Neural crest cell (in vitro differentiated cells): ENCODE measurements around the gene GOLGA8B. TPM values are rescaled to one million over a fixed set of nuclear protein-coding genes. Genes with fewer than 3 reads are reported as not detected.

Experiments
- DNase-seq: peaks from one replicate; pipeline ENCODE4 v3.0.0; 2021; ENCODE audit warnings: low read depth, mixed read lengths, low spot score
- H3K27ac Mint-ChIP-seq: one replicate; pipeline ENCODE4 v1.8.0; 2021; ENCODE audit warnings: mild to moderate bottlenecking, mixed read lengths; ENCODE audit not compliant: unreplicated experiment
- H3K27me3 Mint-ChIP-seq: 2 replicates; pipeline ENCODE4 v1.8.0; 2021; ENCODE audit warnings: low read depth, mild to moderate bottlenecking, mixed read lengths
- H3K36me3 Mint-ChIP-seq: 2 replicates; pipeline ENCODE4 v1.8.0; 2021; ENCODE audit warnings: low read depth, mild to moderate bottlenecking, mixed read lengths
- H3K4me1 Mint-ChIP-seq: 2 replicates; pipeline ENCODE4 v1.8.0; 2021; ENCODE audit warnings: mixed read lengths
- H3K4me3 Mint-ChIP-seq: one replicate; pipeline ENCODE4 v1.8.0; 2021; ENCODE audit warnings: mild to moderate bottlenecking, mixed read lengths
- H3K9me3 Mint-ChIP-seq: 2 replicates; pipeline ENCODE4 v1.8.0; 2021; ENCODE audit warnings: mixed read lengths
- CTCF ChIP-seq: fragments of 200-600 bp; sonication (generic); conservative IDR thresholded peaks from 2 replicates; pipeline ENCODE4 v1.5.0; 2021; ENCODE audit warnings: antibody characterized with exemption, mild to moderate bottlenecking
- total RNA-seq: library from RNA; stranded (reverse); gene quantifications from 2 replicates; pipeline ENCODE4 v1.2.1, GENCODE V29; 2021

Gene GOLGA8B
- total RNA-seq, 1 donor from 2014 or later, result 45.9 TPM

- Mint-ChIP-seq H3K27ac (no peak overlapping the region), H3K36me3 (no peaks in the 10 kb centered on the region), H3K4me3 (no peak overlapping the region), H3K9me3 (no peaks in the 10 kb centered on the region), H3K4me1 (no peaks in the 10 kb centered on the region), H3K27me3 (peaks cover 66% of the 10 kb centered on the region)
- no peak for DNase-seq
- no peak for TF ChIP-seq CTCF
These were observed 22.7 kb upstream of the GOLGA8B start for GRCh38 chr15:34606131-34606530.

GRCh38 chr15:34603095-34603494 lies 19.6 kb upstream of the GOLGA8B start:
- no peaks in the 10 kb centered on the region for H3K36me3 Mint-ChIP-seq
- no peak for DNase-seq
- no peak overlapping the region for H3K27ac Mint-ChIP-seq
- H3K4me3 Mint-ChIP-seq, result no peak overlapping the region
- H3K9me3 Mint-ChIP-seq, result no peaks in the 10 kb centered on the region
- no peaks in the 10 kb centered on the region for H3K4me1 Mint-ChIP-seq
- peaks cover 70% of the 10 kb centered on the region for H3K27me3 Mint-ChIP-seq
- no peak for TF ChIP-seq CTCF

- H3K9me3 Mint-ChIP-seq, result no peaks in the 10 kb centered on the region
- peaks cover 63% of the 10 kb centered on the region for H3K27me3 Mint-ChIP-seq
- no peaks in the 10 kb centered on the region for H3K36me3 Mint-ChIP-seq
- TF ChIP-seq CTCF, result no peak
- no peaks in the 10 kb centered on the region for H3K4me1 Mint-ChIP-seq
- H3K27ac Mint-ChIP-seq, result no peak overlapping the region
- H3K4me3 Mint-ChIP-seq, result no peak overlapping the region
- no peak for DNase-seq
These were observed 17.5 kb upstream of the GOLGA8B start for GRCh38 chr15:34600923-34601322.

- no peak for TF ChIP-seq CTCF
These were observed 15.5 kb upstream of the GOLGA8B start for GRCh38 chr15:34598799-34599585.

GRCh38 chr15:34597316-34597715 lies 13.9 kb upstream of the GOLGA8B start:
- no peak for TF ChIP-seq CTCF
- Mint-ChIP-seq H3K9me3 (no peaks in the 10 kb centered on the region), H3K4me1 (no peaks in the 10 kb centered on the region), H3K4me3 (no peak overlapping the region), H3K27ac (no peak overlapping the region), H3K27me3 (peaks cover 41% of the 10 kb centered on the region), H3K36me3 (no peaks in the 10 kb centered on the region)
- no peak for DNase-seq

More at GRCh38 chr15:34598799-34599585, 15.5 kb upstream of the GOLGA8B start:
- Mint-ChIP-seq H3K4me3 (no peak overlapping the region), H3K4me1 (no peaks in the 10 kb centered on the region), H3K27ac (no peak overlapping the region), H3K36me3 (no peaks in the 10 kb centered on the region), H3K9me3 (no peaks in the 10 kb centered on the region), H3K27me3 (peaks cover 55% of the 10 kb centered on the region)
- no peak for DNase-seq
